Islet of Langerhans (tissue), 1 donor: ENCODE data around the gene ABITRAM.
"Not testable (repeated sequence)": the region's sequence is repeated elsewhere in the genome, so short reads cannot be mapped to it uniquely, and the experiment has no call there.

Source experiments
- FAIRE-seq: peaks from one replicate; lab custom pipeline; 2011; peaks lifted over from hg19 to GRCh38; lab: Jason Lieb, UNC

ABITRAM gene

GRCh38 chr9:108933231-108933717, 926 bp upstream of the ABITRAM start:
- FAIRE-seq = no peak

GRCh38 chr9:108933718-108934322, 380 bp upstream of the ABITRAM start, which contains the start of gene ELP1:
Gene ELP1, minus strand, starts transcription at chr9:108934124. Its CDS starts 2,978 bp downstream, at chr9:108931146.
- no peak for FAIRE-seq

- FAIRE-seq = no peak
Measured at GRCh38 chr9:108937561-108938305, 3.5 kb downstream of the ABITRAM start.

- no peak for FAIRE-seq
Measured at GRCh38 chr9:108939975-108940374, 5.8 kb downstream of the ABITRAM start.

- FAIRE-seq = no peak
Measured at GRCh38 chr9:108950168-108950567, 16.0 kb downstream of the ABITRAM start.

GRCh38 chr9:108951578-108951977, 17.4 kb downstream of the ABITRAM start:
- no peak for FAIRE-seq

GRCh38 chr9:108953983-108954574, 19.9 kb downstream of the ABITRAM start:
- peak; percentile 98 for FAIRE-seq

- no peak for FAIRE-seq
Measured at GRCh38 chr9:108956022-108956630, 21.9 kb downstream of the ABITRAM start.

- FAIRE-seq = no peak
Measured at GRCh38 chr9:108956631-108957026, 22.4 kb downstream of the ABITRAM start.

GRCh38 chr9:108960331-108960730, 26.1 kb downstream of the ABITRAM start:
- FAIRE-seq = no peak

GRCh38 chr9:108961151-108961550, 27.0 kb downstream of the ABITRAM start:
- FAIRE-seq = no peak

GRCh38 chr9:108963459-108964143, 29.4 kb downstream of the ABITRAM start:
- FAIRE-seq = no peak

GRCh38 chr9:108967916-108968315, 33.7 kb downstream of the ABITRAM start:
- FAIRE-seq = no peak

- FAIRE-seq = not testable (repeated sequence)
Measured at GRCh38 chr9:108971392-108971791, 37.2 kb downstream of the ABITRAM start.

GRCh38 chr9:108972186-108972585, 38.0 kb downstream of the ABITRAM start:
- no peak for FAIRE-seq

GRCh38 chr9:108972626-108973209, 38.5 kb downstream of the ABITRAM start:
- no peak for FAIRE-seq

- FAIRE-seq = no peak
Measured at GRCh38 chr9:108973895-108974294, 39.7 kb downstream of the ABITRAM start.

GRCh38 chr9:108978205-108978604, 44.0 kb downstream of the ABITRAM start:
- FAIRE-seq = no peak

GRCh38 chr9:108980893-108981292, 46.7 kb downstream of the ABITRAM start:
- no peak for FAIRE-seq

- FAIRE-seq = no peak
Measured at GRCh38 chr9:108983885-108984284, 49.7 kb downstream of the ABITRAM start.
